MCF 10A (cell line): Measurements from ENCODE around the gene VSTM4. TPM values are rescaled to one million over a fixed set of nuclear protein-coding genes. Genes with fewer than 3 reads are reported as not detected.

Source experiments
- BruUV-seq: library from RNA; stranded (reverse); fragments of 400-500 nt; replicated peaks from 2 replicates; lab custom pipeline; 2021; lab: Mats Ljungman, UMichigan
- CTCF ChIA-PET: fragments of 300-600 bp; sonication (Branson Sonifier 250); formaldehyde crosslinking; extraction: SDS; loops from one replicate; lab custom pipeline; 2021; ENCODE audit warnings: antibody characterized with exemption, inconsistent platforms; lab: Yijun Ruan, JAX
- POLR2A ChIA-PET: fragments of 300-600, 350-650 bp; sonication (Branson Sonifier 250); formaldehyde crosslinking; extraction: SDS; loops from one replicate; lab custom pipeline; 2020; ENCODE audit warnings: antibody characterized with exemption, inconsistent platforms; lab: Yijun Ruan, JAX
- DNase-seq: peaks from one replicate; pipeline ENCODE4 v3.0.0-alpha.2; 2018; ENCODE audit not compliant: unreplicated experiment
- H3K27ac Mint-ChIP-seq: one replicate; pipeline ENCODE4 v1.8.0; 2022; ENCODE audit warnings: mild to moderate bottlenecking, low read depth, mixed read lengths; ENCODE audit not compliant: unreplicated experiment
- H3K27me3 Mint-ChIP-seq: one replicate; pipeline ENCODE4 v1.8.0; 2022; ENCODE audit warnings: mixed read lengths; ENCODE audit not compliant: insufficient read depth, unreplicated experiment
- H3K36me3 Mint-ChIP-seq: one replicate; pipeline ENCODE4 v1.8.0; 2022; ENCODE audit warnings: mild to moderate bottlenecking, moderate library complexity, mixed read lengths; ENCODE audit not compliant: insufficient read depth, unreplicated experiment
- H3K4me1 Mint-ChIP-seq: one replicate; pipeline ENCODE4 v1.8.0; 2022; ENCODE audit warnings: mixed read lengths; ENCODE audit not compliant: insufficient read depth, unreplicated experiment
- H3K4me3 Mint-ChIP-seq: one replicate; pipeline ENCODE4 v1.8.0; 2022; ENCODE audit warnings: mild to moderate bottlenecking, moderate library complexity, mixed read lengths; ENCODE audit not compliant: unreplicated experiment
- H3K9me3 Mint-ChIP-seq: one replicate; pipeline ENCODE4 v1.8.0; 2022; ENCODE audit warnings: mixed read lengths; ENCODE audit not compliant: unreplicated experiment
- intact Hi-C: fragments of 100-400 bp; cut with micrococcal nuclease; formaldehyde crosslinking; loops from 2 replicates; pipeline ENCODE4 v1.14.1; 2022
- total RNA-seq: library from RNA; stranded (reverse); gene quantifications from 2 replicates; pipeline ENCODE4 v1.2.3, GENCODE V29; 2022
- TF ChIP-seq, protein P1 (sequence below): fragments of 200-600 bp; IDR thresholded peaks from one replicate; pipeline ENCODE4 v1.8.0; 2022; ENCODE audit warnings: antibody characterized with exemption, mild to moderate bottlenecking; ENCODE audit not compliant: unreplicated experiment

The VSTM4 gene
- total RNA-seq, 1 experiment from 2014 or later = not detected

DNA sequence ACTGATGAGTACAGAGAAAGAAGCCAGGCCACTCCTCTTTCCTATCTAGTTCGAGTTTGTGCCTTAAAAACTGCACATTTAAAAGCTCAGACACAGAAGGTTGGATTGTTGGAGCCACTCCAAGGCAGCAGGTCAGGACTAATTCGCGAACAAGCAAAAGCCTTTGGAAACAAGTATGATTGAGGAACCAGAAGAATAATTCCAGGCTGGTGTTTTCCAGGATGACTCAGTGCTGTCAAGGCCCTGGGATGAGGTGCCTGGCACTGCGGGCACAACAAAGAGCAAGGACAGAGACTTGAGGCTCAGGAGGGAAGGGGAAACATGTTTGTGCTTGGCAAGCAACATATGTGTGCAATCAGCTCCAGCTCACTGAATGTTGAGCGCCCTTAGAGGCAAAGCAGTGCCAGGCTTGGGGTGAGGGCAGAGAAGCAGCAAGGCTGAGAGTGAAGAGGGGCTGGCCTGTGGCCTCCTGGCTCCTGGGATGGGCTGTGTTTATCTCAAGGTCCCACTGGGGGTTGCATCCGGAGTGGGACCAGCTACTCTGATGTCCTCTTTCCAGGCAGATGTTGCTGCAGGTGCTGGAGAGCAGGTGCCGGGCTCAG lies 44.1 kb downstream of the VSTM4 start:
- no peaks in the 10 kb centered on the region for H3K36me3 Mint-ChIP-seq
- TF ChIP-seq, protein P1, sequence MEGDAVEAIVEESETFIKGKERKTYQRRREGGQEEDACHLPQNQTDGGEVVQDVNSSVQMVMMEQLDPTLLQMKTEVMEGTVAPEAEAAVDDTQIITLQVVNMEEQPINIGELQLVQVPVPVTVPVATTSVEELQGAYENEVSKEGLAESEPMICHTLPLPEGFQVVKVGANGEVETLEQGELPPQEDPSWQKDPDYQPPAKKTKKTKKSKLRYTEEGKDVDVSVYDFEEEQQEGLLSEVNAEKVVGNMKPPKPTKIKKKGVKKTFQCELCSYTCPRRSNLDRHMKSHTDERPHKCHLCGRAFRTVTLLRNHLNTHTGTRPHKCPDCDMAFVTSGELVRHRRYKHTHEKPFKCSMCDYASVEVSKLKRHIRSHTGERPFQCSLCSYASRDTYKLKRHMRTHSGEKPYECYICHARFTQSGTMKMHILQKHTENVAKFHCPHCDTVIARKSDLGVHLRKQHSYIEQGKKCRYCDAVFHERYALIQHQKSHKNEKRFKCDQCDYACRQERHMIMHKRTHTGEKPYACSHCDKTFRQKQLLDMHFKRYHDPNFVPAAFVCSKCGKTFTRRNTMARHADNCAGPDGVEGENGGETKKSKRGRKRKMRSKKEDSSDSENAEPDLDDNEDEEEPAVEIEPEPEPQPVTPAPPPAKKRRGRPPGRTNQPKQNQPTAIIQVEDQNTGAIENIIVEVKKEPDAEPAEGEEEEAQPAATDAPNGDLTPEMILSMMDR = no peak
- DNase-seq = peak; percentile 85
- intact Hi-C loops = no loop called here
- ChIA-PET POLR2A (interaction anchor here (0.7 to 3.0 kb wide), 4 partner anchors 9 to 657 kb away, joined by 3 to 12 read pairs (median 8); no protein-coding TSS in a partner anchor), CTCF (interaction anchor here (1.2 kb wide), 1 partner anchor 448 kb away, joined by 3 read pairs; no protein-coding TSS in a partner anchor)
- no peaks in the 10 kb centered on the region for H3K4me1 Mint-ChIP-seq
- no peak overlapping the region for H3K4me3 Mint-ChIP-seq
- H3K27me3 Mint-ChIP-seq = peaks cover 20% of the 10 kb centered on the region
- H3K9me3 Mint-ChIP-seq = no peaks in the 10 kb centered on the region
- no peak overlapping the region for H3K27ac Mint-ChIP-seq
- no TSS peak for BruUV-seq

DNA sequence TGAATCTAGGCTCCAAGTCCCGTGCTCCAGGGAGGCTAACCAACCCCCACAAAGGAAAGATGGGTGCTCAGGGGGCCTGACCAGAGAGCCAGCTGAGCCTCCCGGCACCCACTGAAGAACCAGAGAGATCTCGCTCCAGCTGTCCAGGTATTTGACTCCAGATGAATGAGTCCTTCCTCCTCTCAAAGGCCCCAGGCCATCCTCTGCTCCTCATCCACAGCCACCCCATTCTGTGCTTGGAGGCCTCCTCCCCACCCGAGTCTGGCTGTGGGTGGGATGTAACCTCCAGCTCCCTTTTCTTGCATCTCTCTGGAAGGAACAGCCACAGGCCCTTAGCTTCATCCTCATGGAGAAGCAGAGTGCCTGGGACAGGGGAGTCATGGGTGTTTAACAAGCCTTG lies 44.6 kb downstream of the VSTM4 start:
- POLR2A ChIA-PET = interaction anchor here (0.7 to 3.0 kb wide), 5 partner anchors 9 to 656 kb away, joined by 3 to 12 read pairs (median 7); no protein-coding TSS in a partner anchor
- BruUV-seq = no TSS peak

DNA sequence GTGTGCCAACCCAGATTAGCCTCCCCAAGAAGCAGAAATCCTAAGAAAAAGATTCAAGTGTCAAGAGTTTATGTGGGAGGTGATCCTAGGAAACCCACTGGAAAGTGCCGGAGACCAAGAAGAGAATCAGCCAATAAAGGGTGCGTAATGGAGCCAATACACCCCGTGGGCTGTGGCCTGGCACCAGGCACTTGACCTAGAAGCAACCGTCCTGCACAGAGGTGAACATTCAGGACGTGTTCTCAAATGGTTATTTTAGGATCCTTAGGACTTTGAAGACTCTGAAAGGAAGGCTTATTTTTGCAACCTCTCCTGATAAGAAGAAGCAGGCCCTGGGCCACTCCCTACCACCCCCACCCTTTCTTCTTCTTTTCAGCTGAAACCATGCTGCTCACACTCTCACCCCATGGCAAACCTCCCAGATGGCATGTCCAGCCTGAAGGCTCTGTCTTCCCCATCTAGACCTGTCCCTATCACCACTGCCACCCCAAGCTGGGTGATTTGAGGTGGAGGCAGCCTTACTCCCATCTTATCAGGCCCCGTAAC lies 46.6 kb downstream of the VSTM4 start:
- BruUV-seq = no TSS peak
- ChIA-PET CTCF (no interaction called here), POLR2A (no interaction called here)
- Mint-ChIP-seq H3K9me3 (no peaks in the 10 kb centered on the region), H3K4me3 (no peak overlapping the region), H3K27ac (no peak overlapping the region), H3K27me3 (peaks cover 23% of the 10 kb centered on the region), H3K4me1 (no peaks in the 10 kb centered on the region), H3K36me3 (no peaks in the 10 kb centered on the region)
- TF ChIP-seq, protein P1 = no peak
- intact Hi-C loops = no loop called here
- DNase-seq = no peak

More for the DNA sequence above, 44.6 kb downstream of the VSTM4 start:
- TF ChIP-seq, protein P1 = no peak
- Mint-ChIP-seq H3K27me3 (peaks cover 21% of the 10 kb centered on the region), H3K9me3 (no peaks in the 10 kb centered on the region), H3K27ac (no peak overlapping the region), H3K4me3 (no peak overlapping the region), H3K4me1 (no peaks in the 10 kb centered on the region), H3K36me3 (no peaks in the 10 kb centered on the region)
- CTCF ChIA-PET = interaction anchor here (0.6 to 1.2 kb wide), 2 partner anchors 449 to 716 kb away, joined by 3 to 4 read pairs; no protein-coding TSS in a partner anchor
- intact Hi-C loops = no loop called here
- DNase-seq = no peak

DNA sequence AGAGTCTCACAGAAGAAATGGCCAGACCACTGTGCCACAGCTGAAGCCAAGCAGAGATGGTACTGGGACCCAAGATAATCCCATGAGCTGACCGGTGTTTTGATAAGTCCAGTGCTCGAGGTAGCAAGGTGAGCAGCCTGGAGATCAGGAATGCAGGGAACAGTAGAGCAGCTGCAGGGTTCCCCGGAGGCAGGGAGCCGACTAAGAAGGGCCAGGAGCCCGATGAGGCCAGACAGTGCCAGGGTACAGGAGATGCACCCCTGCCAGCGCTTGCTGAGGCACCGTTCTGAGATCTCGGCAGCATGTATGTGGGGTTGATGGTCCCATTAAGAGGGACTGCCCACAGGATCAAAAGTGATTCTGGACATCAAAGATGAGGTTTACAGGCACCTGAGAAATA lies 47.1 kb downstream of the VSTM4 start:
- Mint-ChIP-seq H3K36me3 (no peaks in the 10 kb centered on the region), H3K4me3 (no peak overlapping the region), H3K9me3 (no peaks in the 10 kb centered on the region), H3K27me3 (peaks cover 23% of the 10 kb centered on the region), H3K27ac (no peak overlapping the region), H3K4me1 (no peaks in the 10 kb centered on the region)
- intact Hi-C loops = no loop called here
- ChIA-PET CTCF (no interaction called here), POLR2A (no interaction called here)
- TF ChIP-seq, protein P1 = no peak
- DNase-seq = no peak
- BruUV-seq = no TSS peak
